GM18508 (cell line): ENCODE results near the gene ZC2HC1C.
A peak's percentile ranks its signal among the peaks of the same experiment; 100 is the strongest.
"Not testable (repeated sequence)": the region's sequence is repeated elsewhere in the genome, so short reads cannot be mapped to it uniquely, and the experiment has no call there.

Experiments used
- ATAC-seq: cut with Tn5 transposase; IDR thresholded peaks from one replicate; pipeline ENCODE4 v1.9.1; 2021; ENCODE audit warnings: moderate number of reproducible peaks; ENCODE audit not compliant: insufficient read depth, unreplicated experiment

The ZC2HC1C gene

DNA sequence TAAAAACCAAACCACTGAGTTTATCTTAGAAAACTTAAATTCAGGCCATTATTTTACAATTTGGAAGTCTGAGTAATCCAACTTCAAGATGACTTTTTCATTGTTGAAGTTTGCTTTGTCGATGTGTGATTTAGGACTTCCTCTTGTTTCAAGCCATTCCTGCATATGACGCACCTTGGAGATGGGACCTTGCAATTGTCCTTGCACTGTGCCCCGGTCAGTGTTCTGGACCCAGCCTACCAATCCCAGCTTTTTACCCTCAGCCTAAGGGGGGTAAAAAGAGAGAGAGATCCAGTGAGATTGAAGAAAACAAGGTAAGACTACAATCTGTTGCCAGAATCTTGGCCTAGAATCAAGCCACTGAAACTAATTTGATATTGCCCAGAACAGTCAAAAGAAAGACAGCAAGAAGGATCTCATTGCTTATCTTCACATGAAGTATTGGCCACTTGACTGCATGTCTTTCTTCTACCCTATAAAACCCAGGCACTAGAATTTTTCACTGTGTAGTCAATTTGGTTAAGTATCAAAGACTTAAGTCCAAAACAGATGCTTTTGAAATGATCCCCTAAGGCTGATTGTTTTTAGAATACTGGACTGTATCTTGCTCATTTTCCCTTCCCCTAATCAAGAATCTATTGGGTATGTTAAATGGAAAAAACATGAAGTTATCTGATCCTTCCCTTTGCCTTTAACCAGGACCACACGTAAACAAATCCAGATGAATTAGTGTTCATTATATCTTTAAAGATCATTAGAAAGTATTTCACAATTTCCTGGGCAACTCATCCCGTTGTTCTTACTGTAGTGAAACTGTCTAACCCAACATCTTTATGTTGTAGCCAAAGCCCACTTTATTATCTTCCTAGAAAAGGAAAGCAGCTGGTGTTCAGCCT, 15.8 kb upstream of the ZC2HC1C start:
- ATAC-seq: no peak

DNA sequence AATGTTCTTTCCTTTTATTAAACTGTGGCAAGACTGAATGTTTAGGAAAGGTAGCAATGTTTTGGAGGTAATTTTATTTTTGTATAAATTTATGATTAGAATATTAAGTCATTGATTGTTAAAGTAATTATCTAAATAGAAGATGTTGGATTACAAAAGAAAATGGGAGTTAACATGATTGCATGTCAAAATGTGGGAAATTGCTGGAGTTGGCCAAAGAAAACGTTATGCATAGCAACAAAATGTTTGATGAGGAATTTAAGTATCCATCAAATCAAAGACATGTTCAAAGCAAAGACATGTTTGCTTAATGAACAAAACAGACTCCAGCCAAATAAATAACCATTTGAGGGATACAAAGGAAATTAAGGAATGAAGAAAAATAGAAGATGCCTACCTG, 15.0 kb upstream of the ZC2HC1C start:
- no peak for ATAC-seq

DNA sequence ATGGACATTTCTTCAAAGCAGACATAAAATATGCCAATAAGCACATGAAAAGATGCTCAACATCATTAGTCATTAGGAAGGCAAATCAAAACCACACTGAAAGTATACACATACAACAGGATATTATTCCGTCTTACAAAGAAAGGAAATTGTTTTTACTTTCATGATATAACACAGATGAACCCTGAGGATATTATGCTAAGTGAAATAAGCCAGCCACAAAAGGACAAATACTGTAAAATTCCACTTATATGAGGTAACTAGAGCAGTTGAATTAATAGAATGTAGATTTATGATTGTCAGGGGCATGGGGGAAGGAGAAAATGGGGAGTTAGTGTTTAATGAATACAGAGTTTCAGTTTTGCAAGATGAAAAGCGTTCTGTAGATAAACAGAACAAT, 9.8 kb upstream of the ZC2HC1C start:
- ATAC-seq: no peak

GRCh38 chr14:75060420-75060819, 9.0 kb upstream of the ZC2HC1C start:
- no peak for ATAC-seq

DNA sequence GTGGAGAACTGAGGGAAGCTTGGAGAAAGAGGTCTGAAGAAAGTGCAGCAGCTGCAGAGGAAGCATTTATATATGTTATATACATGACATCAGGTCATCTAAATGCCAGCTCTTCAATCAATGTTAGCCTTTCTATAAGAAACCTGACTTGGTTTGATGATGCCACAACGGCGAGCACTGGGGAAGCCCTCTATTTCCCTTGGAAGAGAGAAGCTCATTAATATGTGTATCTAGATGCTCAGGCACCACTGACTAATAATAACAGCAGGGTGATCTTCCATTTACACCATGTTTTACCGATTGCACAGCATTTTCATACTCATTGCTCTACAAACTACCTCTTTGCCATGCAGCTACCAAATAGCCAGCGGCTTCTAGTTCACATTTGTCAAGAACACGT, 6.4 kb upstream of the ZC2HC1C start:
- ATAC-seq: no peak

DNA sequence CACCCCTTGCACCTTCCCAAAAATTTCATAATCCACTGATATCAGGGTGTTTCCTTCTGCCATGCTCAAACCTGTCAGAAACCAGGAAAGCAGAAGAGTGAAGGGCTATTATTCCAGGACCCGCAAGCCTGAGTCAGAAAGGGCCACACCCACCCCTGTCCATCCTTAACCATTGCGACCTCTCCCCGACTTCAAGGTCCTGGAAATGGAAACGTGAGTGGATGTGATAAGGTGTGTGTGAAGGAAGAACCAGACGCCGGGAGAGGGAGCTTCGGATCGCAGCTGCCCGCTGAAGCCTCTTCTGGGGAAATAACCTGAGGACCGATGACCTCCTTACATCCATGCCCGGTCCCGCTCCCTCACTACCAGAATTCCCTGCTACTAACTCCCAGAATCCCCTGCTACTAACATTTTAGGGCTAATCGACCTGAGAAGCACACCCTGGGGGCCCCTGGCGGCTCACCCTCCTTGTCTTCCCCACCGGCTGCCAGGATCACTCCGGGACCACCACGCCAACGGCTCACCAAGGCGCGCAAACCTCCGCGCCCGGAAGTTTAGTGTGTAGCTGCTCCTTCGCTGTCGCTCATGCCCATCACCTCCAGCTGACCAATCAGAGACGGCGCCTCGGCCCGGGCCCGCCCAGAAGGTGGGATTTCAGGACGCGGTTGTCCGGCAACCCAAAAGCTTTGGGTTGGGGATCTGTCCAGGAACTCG, 5.8 kb upstream of the ZC2HC1C start, which contains the start of gene ACYP1:
TSS of gene ACYP1 (minus strand) at position 534 of the 714 bp plus-strand sequence. CDS start at position 63, 471 bp downstream.
- peak; percentile 50 for ATAC-seq

DNA sequence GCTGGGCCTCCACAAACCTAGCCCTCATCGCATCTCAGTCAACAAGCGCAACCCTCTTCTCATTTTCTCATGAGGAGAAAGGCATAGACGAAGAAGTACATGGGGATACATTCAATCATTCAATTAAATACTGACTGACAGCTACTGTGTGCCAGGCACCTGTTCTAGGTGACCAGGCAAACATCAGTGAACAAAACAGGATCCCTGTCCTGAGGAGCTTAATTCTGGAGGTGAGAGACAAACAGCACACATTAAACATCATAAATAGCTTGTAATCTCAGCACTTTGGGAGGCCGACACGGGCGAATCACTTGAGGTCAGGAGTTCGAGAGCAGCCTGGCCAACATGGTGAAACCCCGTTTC, 5.3 kb upstream of the ZC2HC1C start:
- ATAC-seq: no peak

DNA sequence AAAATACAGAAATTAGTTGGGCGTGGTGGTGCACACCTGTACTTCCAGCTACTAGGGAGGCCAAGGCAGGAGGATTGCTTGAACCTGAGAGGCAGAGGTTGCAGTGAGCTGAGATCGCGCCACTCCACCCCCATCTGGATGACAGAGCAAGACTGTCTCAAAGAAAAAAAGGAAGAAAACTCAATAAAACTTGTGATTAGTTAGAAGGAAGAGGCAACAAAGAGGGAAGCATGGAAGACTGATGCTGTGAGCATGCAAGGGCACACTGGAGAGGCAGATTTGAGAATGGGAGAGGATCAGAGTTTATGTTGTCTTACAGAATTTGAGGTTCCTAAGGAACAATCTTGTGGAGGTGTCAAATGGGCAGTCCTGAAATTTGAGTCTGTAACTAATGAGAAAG, 2.8 kb upstream of the ZC2HC1C start:
- no peak for ATAC-seq

- no peak for ATAC-seq
These were observed 2.2 kb upstream of the ZC2HC1C start for GRCh38 chr14:75067212-75067611.

GRCh38 chr14:75067765-75068164, 1.7 kb upstream of the ZC2HC1C start:
- ATAC-seq: not testable (repeated sequence)

DNA sequence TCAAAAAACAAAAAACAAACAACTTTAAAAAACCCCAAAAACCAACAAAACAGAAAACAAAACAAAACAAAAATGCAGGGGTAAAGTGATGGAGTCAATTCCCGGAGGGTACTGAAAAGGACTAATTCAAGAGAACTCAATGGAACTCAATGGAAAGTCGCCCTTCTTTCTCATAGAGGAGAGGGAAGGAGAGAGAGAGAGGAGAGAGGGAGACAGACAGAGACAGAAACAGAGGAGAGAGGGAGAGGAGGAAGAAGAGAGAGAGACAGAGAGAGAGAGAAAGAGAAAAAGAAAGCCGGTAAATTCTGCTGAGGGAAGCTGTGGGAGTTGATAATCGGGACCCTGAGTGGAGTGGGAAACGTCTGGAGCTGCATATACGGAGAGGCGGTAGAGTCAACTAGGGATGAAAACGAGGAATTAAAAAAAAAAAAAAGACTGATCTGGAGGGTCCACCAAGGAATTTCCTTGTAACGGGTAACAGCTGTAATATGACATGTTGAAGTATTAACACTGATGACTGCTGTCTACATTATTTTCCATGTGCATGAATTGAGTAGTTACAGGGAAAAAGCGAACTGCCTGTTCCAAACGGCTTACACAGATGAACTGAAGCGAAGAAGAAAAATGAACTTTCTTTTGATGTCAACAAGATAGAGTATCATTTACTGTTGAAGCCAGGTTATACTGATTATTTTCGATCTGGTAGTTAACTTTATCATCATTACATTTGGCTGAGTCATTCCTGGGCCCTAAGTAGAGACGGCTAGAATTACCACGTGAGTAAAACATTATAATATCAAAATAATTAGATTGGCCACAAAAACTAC, 934 bp upstream of the ZC2HC1C start:
- ATAC-seq: no peak

GRCh38 chr14:75069811-75070145, 337 bp downstream of the ZC2HC1C start:
- ATAC-seq: no peak

DNA sequence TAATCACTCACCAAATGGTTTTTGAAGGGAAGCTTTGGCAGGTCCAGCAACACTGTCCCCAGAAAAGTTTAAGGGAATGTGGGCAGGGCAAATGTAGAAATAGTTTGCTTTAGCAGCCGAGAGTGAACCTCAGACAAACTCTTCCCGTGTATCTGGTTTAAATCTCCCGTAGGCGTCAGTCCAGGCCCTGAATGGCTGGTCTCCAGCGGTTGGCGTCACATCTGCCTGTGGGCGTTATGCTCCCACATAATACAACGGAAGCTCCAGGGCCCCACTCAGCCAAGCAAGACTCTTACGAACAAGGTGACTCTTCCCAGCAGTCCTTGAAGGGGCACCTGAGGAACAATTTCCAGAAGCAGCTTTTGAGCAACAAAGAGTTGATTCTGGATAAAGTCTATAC, 942 bp downstream of the ZC2HC1C start:
- ATAC-seq: no peak

- no peak for ATAC-seq
These were observed 8.4 kb downstream of the ZC2HC1C start for GRCh38 chr14:75077794-75078193.

DNA sequence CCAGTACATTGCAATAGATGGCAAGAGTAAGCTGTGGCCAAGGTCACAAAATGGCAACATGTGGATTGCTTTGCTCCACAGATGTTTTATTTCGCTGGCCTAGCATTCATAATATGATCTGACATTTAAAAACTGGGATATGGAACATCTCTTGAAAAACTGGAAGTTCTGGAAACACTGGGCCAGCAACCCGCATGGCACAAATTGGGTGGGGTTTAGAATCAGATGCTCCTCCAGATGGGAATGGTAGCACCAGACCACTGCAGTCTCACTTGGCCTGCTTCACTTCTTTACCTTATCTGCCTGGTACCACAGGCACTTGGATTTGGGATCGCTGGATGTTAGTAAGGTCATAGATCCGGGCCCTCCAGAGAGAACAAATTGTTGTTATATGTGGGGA, 10.1 kb downstream of the ZC2HC1C start:
- no peak for ATAC-seq

- no peak for ATAC-seq
These were observed 12.3 kb downstream of the ZC2HC1C start for GRCh38 chr14:75081660-75082229.

GRCh38 chr14:75083271-75083670, 13.8 kb downstream of the ZC2HC1C start:
- no peak for ATAC-seq

GRCh38 chr14:75084513-75084912, 15.1 kb downstream of the ZC2HC1C start:
- ATAC-seq: no peak

DNA sequence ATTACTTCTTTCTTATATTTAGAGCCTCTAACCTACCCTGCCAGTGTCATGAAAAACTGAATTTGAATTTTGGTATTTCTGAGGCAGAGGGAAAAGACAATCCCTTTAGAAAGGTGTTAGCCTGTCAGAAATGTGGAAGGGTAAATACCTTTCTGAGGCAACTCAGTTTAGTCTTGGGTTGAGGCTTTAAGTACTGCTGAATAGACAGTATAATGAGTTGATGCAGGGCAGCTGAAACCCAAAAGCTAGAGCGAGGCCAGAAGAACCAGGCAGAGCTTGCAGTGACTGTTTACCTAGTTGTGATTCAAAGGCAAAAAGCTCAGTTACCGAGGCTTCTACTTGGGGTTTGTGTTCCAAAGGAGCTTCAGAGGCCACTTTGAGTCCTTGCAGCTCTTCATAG, 18.7 kb downstream of the ZC2HC1C start:
- ATAC-seq: no peak

GRCh38 chr14:75088566-75089373, 19.3 kb downstream of the ZC2HC1C start:
- ATAC-seq: no peak
